Measurements from ENCODE around the gene STIM1.

The STIM1 gene

DNA sequence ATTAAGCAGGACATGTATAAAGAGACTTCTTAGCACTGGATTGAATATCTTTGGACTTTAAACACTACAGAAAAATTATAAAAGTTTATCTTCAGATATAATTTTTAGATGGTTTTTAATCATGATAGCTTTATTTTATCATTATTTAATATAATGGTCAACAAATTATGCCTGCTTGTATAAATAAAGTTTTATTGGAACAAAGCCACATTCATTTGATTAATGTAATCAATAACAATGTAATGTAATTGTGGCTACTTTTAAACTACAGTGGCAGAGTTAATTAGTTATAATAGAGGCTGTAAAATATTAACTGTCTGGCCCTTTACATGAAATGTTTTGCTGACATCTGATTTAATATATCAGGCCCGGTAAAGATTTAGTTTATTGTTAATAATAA is 70.0 kb downstream of the STIM1 start:
- no peak overlapping the region for H3K4me3 ChIP-seq (replicated peaks; ENCODE audit: insufficient read depth, low read length)
- TF ChIP-seq CTCF (IDR thresholded peaks at IDR 0.05; ENCODE audit: insufficient read depth, low read length) (no peak), GABPA (IDR thresholded peaks at IDR 0.05; ENCODE audit: low read depth) (no peak), POLR2AphosphoS5 (IDR thresholded peaks at IDR 0.05; ENCODE audit: low read depth) (no peak), SPI1 (IDR thresholded peaks at IDR 0.05; ENCODE audit: borderline replicate concordance, low read depth) (no peak)
- TF ChIP-seq, protein P1, sequence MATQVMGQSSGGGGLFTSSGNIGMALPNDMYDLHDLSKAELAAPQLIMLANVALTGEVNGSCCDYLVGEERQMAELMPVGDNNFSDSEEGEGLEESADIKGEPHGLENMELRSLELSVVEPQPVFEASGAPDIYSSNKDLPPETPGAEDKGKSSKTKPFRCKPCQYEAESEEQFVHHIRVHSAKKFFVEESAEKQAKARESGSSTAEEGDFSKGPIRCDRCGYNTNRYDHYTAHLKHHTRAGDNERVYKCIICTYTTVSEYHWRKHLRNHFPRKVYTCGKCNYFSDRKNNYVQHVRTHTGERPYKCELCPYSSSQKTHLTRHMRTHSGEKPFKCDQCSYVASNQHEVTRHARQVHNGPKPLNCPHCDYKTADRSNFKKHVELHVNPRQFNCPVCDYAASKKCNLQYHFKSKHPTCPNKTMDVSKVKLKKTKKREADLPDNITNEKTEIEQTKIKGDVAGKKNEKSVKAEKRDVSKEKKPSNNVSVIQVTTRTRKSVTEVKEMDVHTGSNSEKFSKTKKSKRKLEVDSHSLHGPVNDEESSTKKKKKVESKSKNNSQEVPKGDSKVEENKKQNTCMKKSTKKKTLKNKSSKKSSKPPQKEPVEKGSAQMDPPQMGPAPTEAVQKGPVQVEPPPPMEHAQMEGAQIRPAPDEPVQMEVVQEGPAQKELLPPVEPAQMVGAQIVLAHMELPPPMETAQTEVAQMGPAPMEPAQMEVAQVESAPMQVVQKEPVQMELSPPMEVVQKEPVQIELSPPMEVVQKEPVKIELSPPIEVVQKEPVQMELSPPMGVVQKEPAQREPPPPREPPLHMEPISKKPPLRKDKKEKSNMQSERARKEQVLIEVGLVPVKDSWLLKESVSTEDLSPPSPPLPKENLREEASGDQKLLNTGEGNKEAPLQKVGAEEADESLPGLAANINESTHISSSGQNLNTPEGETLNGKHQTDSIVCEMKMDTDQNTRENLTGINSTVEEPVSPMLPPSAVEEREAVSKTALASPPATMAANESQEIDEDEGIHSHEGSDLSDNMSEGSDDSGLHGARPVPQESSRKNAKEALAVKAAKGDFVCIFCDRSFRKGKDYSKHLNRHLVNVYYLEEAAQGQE (IDR thresholded peaks at IDR 0.05; ENCODE audit: insufficient replicate concordance, low read depth): no peak
- DNase-seq (ENCODE audit: low read depth in 1 of 2, low spot score in 1 of 2): no peak
- H3K27ac ChIP-seq (replicated peaks): no peak overlapping the region
- H3K27me3 ChIP-seq (ENCODE audit: insufficient read depth, poor library complexity, severe bottlenecking): no peaks in the 10 kb centered on the region

DNA sequence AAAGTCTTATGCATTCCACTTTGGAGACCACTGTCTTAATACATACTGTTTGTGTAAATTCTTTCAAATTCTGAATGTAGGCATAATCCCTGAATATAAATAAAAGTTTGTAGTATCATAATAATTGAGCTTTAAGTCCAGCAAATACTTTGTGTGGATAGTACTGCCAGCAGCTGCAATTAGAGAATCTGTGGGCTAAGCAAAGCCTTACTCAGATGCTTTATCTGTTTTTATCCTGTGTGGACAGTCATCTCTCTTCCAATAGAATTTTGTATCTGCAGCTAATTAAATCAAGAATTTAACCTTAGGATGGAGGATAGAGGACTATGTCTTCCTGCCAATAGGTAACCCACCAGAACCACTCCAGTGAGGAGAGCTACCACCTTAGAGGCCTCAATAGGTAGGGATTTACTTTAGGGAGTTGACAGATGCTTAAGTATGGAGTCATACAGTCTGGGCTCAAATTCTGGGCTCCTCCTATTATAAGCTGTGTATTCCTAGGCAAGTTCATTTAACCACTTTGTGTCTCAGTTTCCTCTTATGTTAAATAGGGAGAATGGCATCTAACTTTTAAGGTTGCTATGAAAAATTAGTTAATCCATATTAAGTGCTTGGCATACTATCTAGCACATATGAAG is 71.1 kb downstream of the STIM1 start:
- TF ChIP-seq CTCF (IDR thresholded peaks at IDR 0.05; ENCODE audit: insufficient read depth, low read length) (no peak), GABPA (IDR thresholded peaks at IDR 0.05; ENCODE audit: low read depth) (no peak), POLR2AphosphoS5 (IDR thresholded peaks at IDR 0.05; ENCODE audit: low read depth) (no peak), SPI1 (IDR thresholded peaks at IDR 0.05; ENCODE audit: borderline replicate concordance, low read depth) (no peak)
- TF ChIP-seq, protein P1 (IDR thresholded peaks at IDR 0.05; ENCODE audit: insufficient replicate concordance, low read depth): no peak
- no peak overlapping the region for H3K4me3 ChIP-seq (replicated peaks; ENCODE audit: insufficient read depth, low read length)
- no peak overlapping the region for H3K27ac ChIP-seq (replicated peaks)
- no peak for DNase-seq (ENCODE audit: low read depth in 1 of 2, low spot score in 1 of 2)
- no peaks in the 10 kb centered on the region for H3K27me3 ChIP-seq (ENCODE audit: insufficient read depth, poor library complexity, severe bottlenecking)

DNA sequence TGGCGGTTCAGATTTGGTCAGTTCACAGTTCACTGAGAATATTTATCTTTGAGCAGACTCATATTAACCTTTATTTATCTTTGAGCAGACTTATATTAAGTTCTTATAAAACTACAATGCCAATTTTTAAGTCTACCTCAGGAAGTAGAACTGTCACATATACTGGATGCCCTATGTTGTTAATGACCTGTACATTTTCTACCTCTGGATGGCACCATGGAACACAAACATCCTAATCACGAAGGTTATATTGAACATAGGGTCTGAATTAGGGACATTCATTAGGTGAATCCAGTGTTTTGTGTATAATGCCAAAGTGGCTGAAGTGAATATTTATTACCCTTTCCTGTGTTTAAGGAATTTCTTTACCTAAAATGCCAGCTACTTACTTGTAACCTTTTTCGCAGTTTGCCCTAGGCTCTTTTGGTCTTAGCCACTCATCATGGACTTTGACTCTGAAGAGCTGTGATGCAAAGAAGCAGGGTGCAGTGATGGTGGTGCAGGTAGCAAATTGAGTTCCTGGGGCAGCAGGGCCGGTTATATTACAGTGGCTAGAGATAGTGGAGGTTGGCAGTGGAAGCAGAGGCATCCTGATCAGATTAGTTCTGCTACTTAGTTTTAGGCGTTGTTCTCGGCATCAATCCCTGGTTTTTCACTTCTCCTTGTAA is 71.8 kb downstream of the STIM1 start:
- no peak for DNase-seq (ENCODE audit: low read depth in 1 of 2, low spot score in 1 of 2)
- TF ChIP-seq POLR2AphosphoS5 (IDR thresholded peaks at IDR 0.05; ENCODE audit: low read depth): no peak
- no peak for TF ChIP-seq SPI1 (IDR thresholded peaks at IDR 0.05; ENCODE audit: borderline replicate concordance, low read depth)
- TF ChIP-seq, protein P1 (IDR thresholded peaks at IDR 0.05; ENCODE audit: insufficient replicate concordance, low read depth): no peak
- TF ChIP-seq CTCF (IDR thresholded peaks at IDR 0.05; ENCODE audit: insufficient read depth, low read length): no peak
- H3K27me3 ChIP-seq (ENCODE audit: insufficient read depth, poor library complexity, severe bottlenecking): no peaks in the 10 kb centered on the region
- H3K27ac ChIP-seq (replicated peaks): no peak overlapping the region
- no peak overlapping the region for H3K4me3 ChIP-seq (replicated peaks; ENCODE audit: insufficient read depth, low read length)

Measured in HL-60 (cell line).